HL-60/S4 treated with phorbol 12-myristate 13-acetate at 8.2 ng/mL for 4 days and 3 days (cell line): ENCODE data around the gene FBXL7.

ENCODE experiments used
- in situ Hi-C: fragments of 300-500 bp; cut with MboI; formaldehyde crosslinking; loops from 2 replicates; pipeline ENCODE4 v1.15.0; 2022; ENCODE audit warnings: low sequenced_read_pairs

FBXL7 gene

GRCh38 chr5:15796557-15796956 is 296.6 kb downstream of the FBXL7 start:
- in situ Hi-C loops = no loop called here

GRCh38 chr5:15797116-15797515 is 297.1 kb downstream of the FBXL7 start:
- in situ Hi-C loops = no loop called here

GRCh38 chr5:15798006-15798405 is 298.0 kb downstream of the FBXL7 start:
- in situ Hi-C loops = no loop called here

- in situ Hi-C loops = no loop called here
Observed at GRCh38 chr5:15799014-15799413, 299.0 kb downstream of the FBXL7 start.

- in situ Hi-C loops = no loop called here
Observed at GRCh38 chr5:15799612-15800011, 299.6 kb downstream of the FBXL7 start.

- in situ Hi-C loops = no loop called here
Observed at GRCh38 chr5:15803280-15803679, 303.3 kb downstream of the FBXL7 start.

GRCh38 chr5:15806613-15807012 is 306.6 kb downstream of the FBXL7 start:
- in situ Hi-C loops = no loop called here

- in situ Hi-C loops = no loop called here
Observed at GRCh38 chr5:15807248-15807647, 307.3 kb downstream of the FBXL7 start.

GRCh38 chr5:15807871-15808270 is 307.9 kb downstream of the FBXL7 start:
- in situ Hi-C loops = no loop called here

GRCh38 chr5:15808577-15808976 is 308.6 kb downstream of the FBXL7 start:
- in situ Hi-C loops = no loop called here

GRCh38 chr5:15819617-15820016 is 319.6 kb downstream of the FBXL7 start:
- in situ Hi-C loops = no loop called here

GRCh38 chr5:15821506-15821905 is 321.5 kb downstream of the FBXL7 start:
- in situ Hi-C loops = no loop called here

GRCh38 chr5:15823398-15823797 is 323.4 kb downstream of the FBXL7 start:
- in situ Hi-C loops = no loop called here

- in situ Hi-C loops = no loop called here
Observed at GRCh38 chr5:15827741-15828140, 327.8 kb downstream of the FBXL7 start.

- in situ Hi-C loops = no loop called here
Observed at GRCh38 chr5:15831408-15831807, 331.4 kb downstream of the FBXL7 start.

GRCh38 chr5:15833365-15833764 is 333.4 kb downstream of the FBXL7 start:
- in situ Hi-C loops = no loop called here

- in situ Hi-C loops = no loop called here
Observed at GRCh38 chr5:15834596-15835245, 334.7 kb downstream of the FBXL7 start.

- in situ Hi-C loops = no loop called here
Observed at GRCh38 chr5:15835514-15835913, 335.5 kb downstream of the FBXL7 start.

- in situ Hi-C loops = no loop called here
Observed at GRCh38 chr5:15837551-15838289, 337.7 kb downstream of the FBXL7 start.

GRCh38 chr5:15844253-15844652 is 344.3 kb downstream of the FBXL7 start:
- in situ Hi-C loops = no loop called here

- in situ Hi-C loops = no loop called here
Observed at GRCh38 chr5:15844871-15845270, 344.9 kb downstream of the FBXL7 start.

- in situ Hi-C loops = no loop called here
Observed at GRCh38 chr5:15850536-15850935, 350.6 kb downstream of the FBXL7 start.

GRCh38 chr5:15850939-15851341 is 351.0 kb downstream of the FBXL7 start:
- in situ Hi-C loops = no loop called here
